GM19099 (cell line): ENCODE measurements around the gene CHD2.

Experiments used
- POLR2A ChIP-seq: IDR thresholded peaks from 3 replicates; pipeline ENCODE4 v1.6.1; 2011; ENCODE audit warnings: low read depth; ENCODE audit not compliant: insufficient read length; ENCODE audit errors: extremely low read depth

The CHD2 gene

GRCh38 chr15:93047621-93048425 is 147.7 kb downstream of the CHD2 start:
- TF ChIP-seq POLR2A = no peak

- no peak for TF ChIP-seq POLR2A
These were observed 148.2 kb downstream of the CHD2 start for GRCh38 chr15:93048426-93048721.

- TF ChIP-seq POLR2A = no peak
These were observed 148.6 kb downstream of the CHD2 start for GRCh38 chr15:93048759-93049161.

- TF ChIP-seq POLR2A = no peak
These were observed 149.1 kb downstream of the CHD2 start for GRCh38 chr15:93049233-93049632.

- no peak for TF ChIP-seq POLR2A
These were observed 149.9 kb downstream of the CHD2 start for GRCh38 chr15:93049914-93050578.

GRCh38 chr15:93050648-93051047 is 150.5 kb downstream of the CHD2 start:
- TF ChIP-seq POLR2A = no peak

GRCh38 chr15:93051236-93052089 is 151.3 kb downstream of the CHD2 start:
- TF ChIP-seq POLR2A = no peak

- TF ChIP-seq POLR2A = no peak
These were observed 152.2 kb downstream of the CHD2 start for GRCh38 chr15:93052090-93052879.

GRCh38 chr15:93055211-93055610 is 155.1 kb downstream of the CHD2 start:
- no peak for TF ChIP-seq POLR2A

GRCh38 chr15:93056836-93057235 is 156.7 kb downstream of the CHD2 start:
- no peak for TF ChIP-seq POLR2A

- no peak for TF ChIP-seq POLR2A
These were observed 157.5 kb downstream of the CHD2 start for GRCh38 chr15:93057618-93058017.

- no peak for TF ChIP-seq POLR2A
These were observed 158.0 kb downstream of the CHD2 start for GRCh38 chr15:93058128-93058527.

GRCh38 chr15:93058904-93059427 is 158.8 kb downstream of the CHD2 start:
- TF ChIP-seq POLR2A = no peak

- no peak for TF ChIP-seq POLR2A
These were observed 159.3 kb downstream of the CHD2 start for GRCh38 chr15:93059442-93059841.
